Ishikawa (cell line): ENCODE results near the gene GSDMA.

ENCODE experiments used
- CEBPB ChIP-seq: IDR thresholded peaks from 2 replicates; pipeline ENCODE4 v1.6.1; 2012
- CREB1 ChIP-seq: IDR thresholded peaks from 2 replicates; pipeline ENCODE4 v1.6.1; 2012; ENCODE audit warnings: low read depth
- EGR1 ChIP-seq: IDR thresholded peaks from 2 replicates; pipeline ENCODE4 v1.6.1; 2012
- EP300 ChIP-seq: IDR thresholded peaks from 2 replicates; pipeline ENCODE4 v1.6.1; 2012; ENCODE audit warnings: borderline replicate concordance
- FOXM1 ChIP-seq: IDR thresholded peaks from 2 replicates; pipeline ENCODE4 v1.6.1; 2012; ENCODE audit warnings: low read depth, borderline replicate concordance
- NFIC ChIP-seq: IDR thresholded peaks from 2 replicates; pipeline ENCODE4 v1.6.1; 2012
- RAD21 ChIP-seq: IDR thresholded peaks from 2 replicates; pipeline ENCODE4 v1.6.1; 2012; ENCODE audit warnings: low read depth
- REST ChIP-seq: IDR thresholded peaks from 2 replicates; pipeline ENCODE4 v1.6.1; 2012; ENCODE audit warnings: low read depth, mild to moderate bottlenecking
- TAF1 ChIP-seq: IDR thresholded peaks from 2 replicates; pipeline ENCODE4 v1.6.1; 2012; ENCODE audit warnings: low read depth, mild to moderate bottlenecking
- TCF12 ChIP-seq: IDR thresholded peaks from 2 replicates; pipeline ENCODE4 v1.6.1; 2012; ENCODE audit warnings: low read depth
- TEAD4 ChIP-seq: IDR thresholded peaks from 2 replicates; pipeline ENCODE4 v1.6.1; 2012
- USF1 ChIP-seq: IDR thresholded peaks from 2 replicates; pipeline ENCODE4 v1.6.1; 2012
- YY1 ChIP-seq: IDR thresholded peaks from 2 replicates; pipeline ENCODE4 v1.6.1; 2012; ENCODE audit warnings: low read depth
- ZBTB7A ChIP-seq: IDR thresholded peaks from 2 replicates; pipeline ENCODE4 v1.6.1; 2012; ENCODE audit warnings: low read depth
- TF ChIP-seq, protein P1 (sequence below): IDR thresholded peaks from 2 replicates; pipeline ENCODE4 v1.6.1; 2012

GSDMA gene

DNA sequence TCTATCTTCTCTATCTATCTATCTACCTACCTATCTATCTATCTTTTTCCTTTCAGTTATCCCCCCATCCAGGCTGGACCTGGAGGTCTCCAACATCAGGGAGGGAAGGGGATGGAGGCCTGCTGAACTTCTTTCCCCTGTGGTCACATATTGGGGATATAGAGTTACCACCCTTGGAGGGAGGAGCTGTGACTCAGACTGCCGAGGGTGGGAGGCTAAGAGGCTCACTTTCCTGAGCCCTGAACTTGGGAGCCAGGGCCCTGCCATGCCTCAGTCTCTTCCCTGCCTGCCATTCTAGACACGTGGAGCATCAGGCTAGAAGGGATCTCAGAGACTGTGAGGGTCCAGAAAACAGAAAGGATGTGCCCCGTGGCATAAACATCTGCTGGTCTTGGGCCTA, 26.9 kb upstream of the GSDMA start:
- TF ChIP-seq CEBPB: no peak
- no peak for TF ChIP-seq RAD21
- TF ChIP-seq NFIC: no peak
- no peak for TF ChIP-seq YY1
- no peak for TF ChIP-seq TAF1
- no peak for TF ChIP-seq TEAD4
- TF ChIP-seq, protein P1, sequence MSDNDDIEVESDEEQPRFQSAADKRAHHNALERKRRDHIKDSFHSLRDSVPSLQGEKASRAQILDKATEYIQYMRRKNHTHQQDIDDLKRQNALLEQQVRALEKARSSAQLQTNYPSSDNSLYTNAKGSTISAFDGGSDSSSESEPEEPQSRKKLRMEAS: no peak
- no peak for TF ChIP-seq REST
- no peak for TF ChIP-seq FOXM1
- TF ChIP-seq USF1: no peak

- TF ChIP-seq NFIC (no peak), EGR1 (no peak), TCF12 (no peak), RAD21 (no peak), EP300 (no peak), CEBPB (no peak), YY1 (no peak), FOXM1 (no peak)
- TF ChIP-seq, protein P1: no peak
These were observed 25.4 kb upstream of the GSDMA start for GRCh38 chr17:39937447-39937846.

GRCh38 chr17:39938140-39938869, 24.5 kb upstream of the GSDMA start:
- TF ChIP-seq EP300 (no peak), TEAD4 (no peak), YY1 (no peak), EGR1 (no peak), CREB1 (no peak), REST (no peak), TCF12 (no peak), USF1 (no peak), CEBPB (no peak), ZBTB7A (no peak), RAD21 (no peak), TAF1 (no peak), NFIC (no peak), FOXM1 (no peak)
- TF ChIP-seq, protein P1: no peak

DNA sequence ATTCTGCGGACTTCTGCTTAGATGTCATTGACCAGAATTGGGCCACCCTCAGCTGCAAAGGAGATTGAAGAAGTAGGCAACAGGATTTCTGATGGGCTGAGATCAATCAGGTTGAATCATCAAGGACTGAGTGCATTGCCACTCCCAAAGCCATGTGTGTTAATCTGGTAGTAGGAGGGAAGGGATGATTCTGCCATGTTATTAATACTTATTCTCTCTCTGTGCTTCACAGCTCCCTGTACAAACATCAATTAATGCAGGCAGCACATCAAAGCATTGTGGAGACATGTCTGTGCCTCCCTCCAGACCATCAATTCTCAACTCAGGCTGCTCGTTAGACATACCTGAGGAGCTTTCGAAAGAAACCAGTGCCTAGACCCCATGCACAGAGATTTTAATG, 23.7 kb upstream of the GSDMA start:
- TF ChIP-seq EP300 (no peak), CEBPB (no peak), YY1 (no peak), ZBTB7A (no peak), EGR1 (no peak), TEAD4 (no peak), TCF12 (no peak), FOXM1 (no peak), NFIC (no peak), TAF1 (no peak), USF1 (no peak), RAD21 (no peak), REST (no peak), CREB1 (no peak)
- TF ChIP-seq, protein P1: no peak
